Adrenal gland (tissue), 12 donors: Measurements from ENCODE around the gene OBP2B. TPM values are rescaled to one million over a fixed set of nuclear protein-coding genes. Genes with fewer than 3 reads are reported as not detected.
A peak's percentile ranks its signal among the peaks of the same experiment; 100 is the strongest.
"Not testable (repeated sequence)": the region's sequence is repeated elsewhere in the genome, so short reads cannot be mapped to it uniquely, and the experiment has no call there.

Experiments used
- DNase-seq, 7 donors: peaks; one replicate each; pipeline ENCODE4 v3.0.0-alpha.2; 2019 to 2020
- H3K27ac ChIP-seq, 5 donors: fragments of 200-600 bp; sonication (generic) in 4 of 5; 1 replicate in 3 of 5; 2 replicates in 2 of 5; pipeline versions ENCODE4 v1.5.1 to v1.8.0; 2016 to 2020; ENCODE audit warnings: mild to moderate bottlenecking in 1 of 5
- H3K27me3 ChIP-seq: fragments of 200-600 bp; 2 replicates; pipeline ENCODE4 v1.8.0; 2021
- H3K36me3 ChIP-seq, 2 donors: fragments of 200-600 bp; replicated peaks in 1 of 2; 1 replicate in 1 of 2; 2 replicates in 1 of 2; pipeline versions ENCODE4 v1.5.1 to v1.8.0; 2018 to 2022
- H3K4me1 ChIP-seq, 2 donors: fragments of 200-600 bp; replicated peaks in 1 of 2; 1 replicate in 1 of 2; 2 replicates in 1 of 2; pipeline versions ENCODE4 v1.5.1 to v1.8.0; 2018 to 2021
- H3K4me3 ChIP-seq, 4 donors: fragments of 200-600 bp; sonication (generic) in 3 of 4; one replicate each; pipeline ENCODE4 v1.5.1; 2016 to 2018
- H3K9me3 ChIP-seq, 3 donors: fragments of 200-600 bp; sonication (generic) in 1 of 3; replicated peaks in 1 of 3; 1 replicate in 2 of 3; 2 replicates in 1 of 3; pipeline versions ENCODE4 v1.5.1 to v1.8.0; 2016 to 2021
- CTCF ChIP-seq, 6 experiments: fragments of 450-650 bp in 4 of 6; fragments of 200-600 bp in 2 of 6; sonication (generic) in 1 of 6; IDR thresholded peaks; 1 replicate in 5 of 6; 2 replicates in 1 of 6; pipeline versions ENCODE4 v1.5.1 to v1.8.0; 2016 to 2021; ENCODE audit warnings: antibody characterized with exemption in 6 of 6, mild to moderate bottlenecking in 2 of 6, moderate library complexity in 1 of 6
- POLR2A ChIP-seq, 2 donors: fragments of 450-650 bp; IDR thresholded peaks; one replicate each; pipeline ENCODE4 v1.6.1; 2017; ENCODE audit warnings: antibody characterized with exemption in 2 of 2, mild to moderate bottlenecking in 2 of 2, moderate library complexity in 1 of 2
- WGBS, 4 donors: extraction: QIAGEN DNeasy Blood & Tissue Kit in 2 of 4; methylation state at CpG; one replicate each; pipeline versions ENCODE4 v1.1.5 to v1.1.7; 2013 to 2017; 5-methylcytosine and 5-hydroxymethylcytosine counted together
- intact Hi-C, 2 donors: fragments of 100-400 bp; cut with DNase I; formaldehyde crosslinking; loops; one replicate each; pipeline versions ENCODE4 v1.14.1 to v1.15.0; 2022 to 2023
- polyA plus RNA-seq, 3 donors: library from polyadenylated mRNA; stranded (reverse); fragments of 200-250 nt in 2 of 3; fragments of 350-450 nt in 1 of 3; fragmentation: Illumina TruSeq in 1 of 3; extraction: RNeasy Lipid Tissue Mini Kit (QIAGEN cat#74804) in 1 of 3; gene quantifications; one replicate each; pipeline ENCODE4 v1.2.3, GENCODE V29; 2013 to 2014
- total RNA-seq, 9 donors: library from RNA; depleted of rRNA in 4 of 9; stranded (reverse); fragments of >200 nt in 4 of 9; fragments of 120-200 nt in 1 of 9; fragmentation: NEBNext Ultra II Directional in 1 of 9; extraction: Animal tissue kit (Norgen Biotek cat#: 25700) in 1 of 9; gene quantifications; one replicate each; pipeline versions ENCODE4 v1.1.0 to v1.2.4, GENCODE V29; 2013 to 2023
- donor health status: healthy with polysubstance abuse.
- donor health status: Bipolar disorder and iron deficiency.
- donor health status: DM: yes; HTN: yes; CAD: no.
- donor health status: DM: no; HTN: no; CAD: no.
- donor health status: DM: no; HTN: no; CAD: no.
- donor health status: DM: yes; HTN: yes; CAD: no.

OBP2B gene
- total and polyA plus RNA-seq, 12 donors = 0.11 to 0.32 TPM; not detected in 10

- intact Hi-C loops = no loop called here
- H3K9me3 ChIP-seq = no peaks in the 10 kb centered on the region
- DNase-seq = peak in 2 of 7 donors; percentile 22 to 46
- no peaks in the 10 kb centered on the region for H3K4me1 ChIP-seq
- no peaks in the 10 kb centered on the region for H3K36me3 ChIP-seq
- TF ChIP-seq POLR2A (IDR thresholded peaks at IDR 0.05) = no peak
- no peak for TF ChIP-seq CTCF (IDR thresholded peaks at IDR 0.05)
- H3K27ac ChIP-seq = peak overlapping the region in 1 of 5 donors; percentile 32
- no peaks in the 10 kb centered on the region for H3K27me3 ChIP-seq
- H3K4me3 ChIP-seq = no peak overlapping the region
- WGBS, 4 donors = 61 to 83% (median 78%) methylated on average over 6 to 16 of the region's 16 CpGs
These were observed 43.4 kb upstream of the OBP2B start for GRCh38 chr9:133252301-133253020.

- Histone ChIP-seq H3K36me3 (no peaks in the 10 kb centered on the region), H3K4me1 (no peaks in the 10 kb centered on the region), H3K27me3 (no peaks in the 10 kb centered on the region), H3K4me3 (no peak overlapping the region), H3K9me3 (no peaks in the 10 kb centered on the region), H3K27ac (peak overlapping the region in 1 of 5 donors; percentile 13)
- DNase-seq = peak in 2 of 7 donors; percentile 16 to 48
- intact Hi-C loops = no loop called here
- 84 to 91% (median 86%) methylated on average over 8 to 11 of the region's 11 CpGs for WGBS, 4 donors
- TF ChIP-seq POLR2A (IDR thresholded peaks at IDR 0.05) (no peak), CTCF (IDR thresholded peaks at IDR 0.05) (no peak)
These were observed 42.7 kb upstream of the OBP2B start for GRCh38 chr9:133251773-133252172.

GRCh38 chr9:133251221-133251620 lies 42.2 kb upstream of the OBP2B start:
- WGBS, 4 donors = 84 to 97% (median 94%) methylated on average over 6 of the region's 6 CpGs
- H3K9me3 ChIP-seq, H3K4me1 ChIP-seq, intact Hi-C loops, H3K27me3 ChIP-seq, H3K36me3 ChIP-seq, H3K4me3 ChIP-seq, H3K27ac ChIP-seq: not testable (repeated sequence)
- peak in 1 of 7 donors; percentile 5 for DNase-seq

GRCh38 chr9:133250741-133251170 lies 41.7 kb upstream of the OBP2B start:
- H3K4me3 ChIP-seq = no peak overlapping the region
- WGBS, 4 donors = 87 to 96% (median 89%) methylated on average over 5 of the region's 5 CpGs
- no peaks in the 10 kb centered on the region for H3K36me3 ChIP-seq
- no peak for TF ChIP-seq CTCF (IDR thresholded peaks at IDR 0.05)
- no peak for TF ChIP-seq POLR2A (IDR thresholded peaks at IDR 0.05)
- no peaks in the 10 kb centered on the region for H3K4me1 ChIP-seq
- intact Hi-C loops = no loop called here
- H3K9me3 ChIP-seq = no peaks in the 10 kb centered on the region
- H3K27ac ChIP-seq = no peak overlapping the region
- peak in 2 of 7 donors; percentile 17 to 38 for DNase-seq
- no peaks in the 10 kb centered on the region for H3K27me3 ChIP-seq

GRCh38 chr9:133249337-133249736 lies 40.3 kb upstream of the OBP2B start:
- no peak for TF ChIP-seq POLR2A (IDR thresholded peaks at IDR 0.05)
- no peak for TF ChIP-seq CTCF (IDR thresholded peaks at IDR 0.05)
- intact Hi-C loops = no loop called here
- H3K9me3 ChIP-seq = no peaks in the 10 kb centered on the region
- no peak overlapping the region for H3K4me3 ChIP-seq
- H3K27me3 ChIP-seq = no peaks in the 10 kb centered on the region
- H3K36me3 ChIP-seq = no peaks in the 10 kb centered on the region
- H3K4me1 ChIP-seq = no peaks in the 10 kb centered on the region
- 91 to 100% (median 97%) methylated on average over 1 of the region's 1 CpG for WGBS, 4 donors
- peak in 2 of 7 donors; percentile 5 to 15 for DNase-seq
- H3K27ac ChIP-seq = no peak overlapping the region
